Measurements from ENCODE around the gene CUBN. TPM values are rescaled to one million over a fixed set of nuclear protein-coding genes. Genes with fewer than 3 reads are reported as not detected.

The CUBN gene
- total RNA-seq, 2 donors from 2014 or later, result 0.75 to 1.3 TPM

GRCh38 chr10:17085011-17085725 is 44.4 kb downstream of the CUBN start:
- TF ChIP-seq, protein P1, sequence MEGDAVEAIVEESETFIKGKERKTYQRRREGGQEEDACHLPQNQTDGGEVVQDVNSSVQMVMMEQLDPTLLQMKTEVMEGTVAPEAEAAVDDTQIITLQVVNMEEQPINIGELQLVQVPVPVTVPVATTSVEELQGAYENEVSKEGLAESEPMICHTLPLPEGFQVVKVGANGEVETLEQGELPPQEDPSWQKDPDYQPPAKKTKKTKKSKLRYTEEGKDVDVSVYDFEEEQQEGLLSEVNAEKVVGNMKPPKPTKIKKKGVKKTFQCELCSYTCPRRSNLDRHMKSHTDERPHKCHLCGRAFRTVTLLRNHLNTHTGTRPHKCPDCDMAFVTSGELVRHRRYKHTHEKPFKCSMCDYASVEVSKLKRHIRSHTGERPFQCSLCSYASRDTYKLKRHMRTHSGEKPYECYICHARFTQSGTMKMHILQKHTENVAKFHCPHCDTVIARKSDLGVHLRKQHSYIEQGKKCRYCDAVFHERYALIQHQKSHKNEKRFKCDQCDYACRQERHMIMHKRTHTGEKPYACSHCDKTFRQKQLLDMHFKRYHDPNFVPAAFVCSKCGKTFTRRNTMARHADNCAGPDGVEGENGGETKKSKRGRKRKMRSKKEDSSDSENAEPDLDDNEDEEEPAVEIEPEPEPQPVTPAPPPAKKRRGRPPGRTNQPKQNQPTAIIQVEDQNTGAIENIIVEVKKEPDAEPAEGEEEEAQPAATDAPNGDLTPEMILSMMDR (conservative IDR thresholded peaks at IDR 0.05), result no peak
- H3K27ac ChIP-seq (ENCODE audit: low read depth, low read length), result no peak overlapping the region
- H3K27ac Mint-ChIP-seq, result no peak overlapping the region
- H3K4me3 ChIP-seq (ENCODE audit: low read length), result no peak overlapping the region
- no peaks in the 10 kb centered on the region for H3K9me3 ChIP-seq (ENCODE audit: control insufficient read depth, low read length)
- no peaks in the 10 kb centered on the region for H3K9me3 Mint-ChIP-seq
- H3K4me3 Mint-ChIP-seq, result no peak overlapping the region
- H3K27me3 Mint-ChIP-seq (ENCODE audit: insufficient read depth), result no peaks in the 10 kb centered on the region
- no peak overlapping the region for H3K9ac ChIP-seq (ENCODE audit: extremely low read depth, low read length, poor library complexity, severe bottlenecking)
- peaks cover 3% of the 10 kb centered on the region for H3K4me1 Mint-ChIP-seq
- no peak for DNase-seq
- no peaks in the 10 kb centered on the region for H3K27me3 ChIP-seq (ENCODE audit: control insufficient read depth, insufficient read depth, low read length, poor library complexity, severe bottlenecking)
- no peaks in the 10 kb centered on the region for H3K4me1 ChIP-seq (ENCODE audit: control insufficient read depth, insufficient read depth, low read length)
- no peaks in the 10 kb centered on the region for H3K36me3 Mint-ChIP-seq (ENCODE audit: low read depth)
- H3K36me3 ChIP-seq (ENCODE audit: control insufficient read depth, insufficient read depth, low read length), result no peaks in the 10 kb centered on the region
- WGBS, 2 experiments (ENCODE audit: insufficient coverage in 1 of 2, insufficient read length in 1 of 2), result 85 to 100% methylated on average over 2 to 4 of the region's 4 CpGs

DNA sequence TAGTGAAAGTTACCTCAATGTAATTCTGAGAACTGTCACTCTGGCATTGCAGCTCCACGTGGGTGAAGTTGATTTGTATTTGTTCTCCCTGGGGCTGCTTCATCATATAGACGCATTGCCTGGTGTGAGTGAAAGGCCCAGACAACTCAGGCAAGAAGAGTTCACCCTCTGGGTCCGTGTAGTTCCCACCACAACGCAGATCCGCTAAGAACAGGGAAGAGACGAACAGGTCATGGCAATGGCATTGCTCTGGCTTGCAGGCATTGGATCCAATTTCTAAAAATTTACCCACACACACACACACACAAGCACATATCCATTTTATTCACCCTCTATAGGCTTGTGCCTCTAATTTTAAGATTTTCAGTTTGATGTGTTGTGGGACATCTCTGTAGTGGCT is 45.4 kb downstream of the CUBN start:
- DNase-seq, result no peak
- no peaks in the 10 kb centered on the region for H3K27me3 Mint-ChIP-seq (ENCODE audit: insufficient read depth)
- no peaks in the 10 kb centered on the region for H3K36me3 ChIP-seq (ENCODE audit: control insufficient read depth, insufficient read depth, low read length)
- no peak overlapping the region for H3K4me3 ChIP-seq (ENCODE audit: low read length)
- peaks cover 3% of the 10 kb centered on the region for H3K4me1 Mint-ChIP-seq
- no peak overlapping the region for H3K27ac Mint-ChIP-seq
- no peak overlapping the region for H3K4me3 Mint-ChIP-seq
- no peaks in the 10 kb centered on the region for H3K9me3 ChIP-seq (ENCODE audit: control insufficient read depth, low read length)
- no peak overlapping the region for H3K27ac ChIP-seq (ENCODE audit: low read depth, low read length)
- H3K36me3 Mint-ChIP-seq (ENCODE audit: low read depth), result no peaks in the 10 kb centered on the region
- H3K4me1 ChIP-seq (ENCODE audit: control insufficient read depth, insufficient read depth, low read length), result no peaks in the 10 kb centered on the region
- TF ChIP-seq, protein P1 (conservative IDR thresholded peaks at IDR 0.05), result no peak
- no peaks in the 10 kb centered on the region for H3K9me3 Mint-ChIP-seq
- no peaks in the 10 kb centered on the region for H3K27me3 ChIP-seq (ENCODE audit: control insufficient read depth, insufficient read depth, low read length, poor library complexity, severe bottlenecking)
- no peak overlapping the region for H3K9ac ChIP-seq (ENCODE audit: extremely low read depth, low read length, poor library complexity, severe bottlenecking)
- 50 to 89% methylated on average over 1 to 6 of the region's 6 CpGs for WGBS, 2 experiments (ENCODE audit: insufficient coverage in 1 of 2, insufficient read length in 1 of 2)

GRCh38 chr10:17081431-17081830 is 48.2 kb downstream of the CUBN start:
- Mint-ChIP-seq H3K9me3 (no peaks in the 10 kb centered on the region), H3K27ac (no peak overlapping the region), H3K4me1 (peaks cover 3% of the 10 kb centered on the region), H3K36me3 (ENCODE audit: low read depth) (no peaks in the 10 kb centered on the region), H3K27me3 (ENCODE audit: insufficient read depth) (no peaks in the 10 kb centered on the region), H3K4me3 (no peak overlapping the region)
- TF ChIP-seq, protein P1 (conservative IDR thresholded peaks at IDR 0.05), result no peak
- no peaks in the 10 kb centered on the region for H3K27me3 ChIP-seq (ENCODE audit: control insufficient read depth, insufficient read depth, low read length, poor library complexity, severe bottlenecking)
- no peak for DNase-seq
- no peaks in the 10 kb centered on the region for H3K9me3 ChIP-seq (ENCODE audit: control insufficient read depth, low read length)
- no peak overlapping the region for H3K27ac ChIP-seq (ENCODE audit: low read depth, low read length)
- 88 to 100% methylated on average over 2 of the region's 2 CpGs for WGBS, 2 experiments (ENCODE audit: insufficient coverage in 1 of 2, insufficient read length in 1 of 2)
- no peaks in the 10 kb centered on the region for H3K36me3 ChIP-seq (ENCODE audit: control insufficient read depth, insufficient read depth, low read length)
- no peaks in the 10 kb centered on the region for H3K4me1 ChIP-seq (ENCODE audit: control insufficient read depth, insufficient read depth, low read length)
- H3K9ac ChIP-seq (ENCODE audit: extremely low read depth, low read length, poor library complexity, severe bottlenecking), result no peak overlapping the region
- H3K4me3 ChIP-seq (ENCODE audit: low read length), result no peak overlapping the region

Data from endodermal cell (in vitro differentiated cells).